Lung microvascular endothelial cell (primary cell): Measurements from ENCODE around the gene NT5M. TPM values are rescaled to one million over a fixed set of nuclear protein-coding genes. Genes with fewer than 3 reads are reported as not detected.
"Not testable (repeated sequence)": the region's sequence is repeated elsewhere in the genome, so short reads cannot be mapped to it uniquely, and the experiment has no call there.

Source experiments
- DNase-seq, 2 donors: peaks; one replicate each; pipeline versions ENCODE4 v3.0.0 to v3.0.0-alpha.2; 2010; ENCODE audit warnings: low read depth in 2 of 2
- total RNA-seq: library from RNA; depleted of rRNA; stranded (reverse); fragments of >200 nt; gene quantifications from 2 replicates; pipeline ENCODE4 v1.2.1, GENCODE V29; 2014

The NT5M gene
- 1.1 and 1.8 TPM in 2 replicates for total RNA-seq

DNA sequence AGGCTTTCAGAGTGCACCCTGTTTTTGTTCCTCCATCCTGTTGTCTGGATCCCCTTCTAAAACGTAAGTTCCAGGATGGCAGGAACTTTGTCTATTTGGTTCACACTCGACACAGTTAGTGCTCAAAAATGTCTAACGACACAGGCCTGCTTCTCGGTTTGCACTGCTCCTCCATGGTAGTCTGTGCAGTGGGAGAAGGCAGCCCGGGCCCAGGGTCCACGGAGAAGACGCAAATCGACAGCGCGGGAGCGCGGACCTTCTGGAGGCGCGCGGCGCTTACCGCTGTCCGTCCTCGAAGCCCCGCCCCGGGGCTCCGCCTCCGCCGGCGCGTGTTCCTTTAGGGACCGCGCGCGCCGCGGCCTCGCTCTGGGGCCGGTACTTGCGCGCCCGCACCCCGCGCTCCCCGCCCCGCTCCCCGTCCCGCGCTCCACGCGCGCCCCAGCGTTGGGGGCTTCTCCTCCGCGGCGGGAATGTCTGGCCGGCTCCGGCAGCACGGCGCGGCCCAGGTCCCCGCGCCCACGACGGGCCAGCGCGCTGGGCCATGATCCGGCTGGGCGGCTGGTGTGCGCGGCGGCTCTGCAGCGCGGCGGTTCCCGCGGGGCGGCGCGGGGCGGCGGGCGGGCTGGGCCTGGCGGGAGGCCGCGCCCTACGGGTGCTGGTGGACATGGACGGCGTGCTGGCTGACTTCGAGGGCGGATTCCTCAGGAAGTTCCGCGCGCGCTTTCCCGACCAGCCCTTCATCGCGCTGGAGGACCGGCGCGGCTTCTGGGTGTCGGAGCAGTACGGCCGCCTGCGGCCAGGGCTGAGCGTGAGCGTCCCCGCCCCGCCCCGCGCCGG, at the start of gene NT5M:
NT5M (plus strand) TSS at position 364 of the 837 bp plus-strand sequence; CDS start at position 542, 178 bp downstream.
- DNase-seq, result peak; percentile 70 to 72

DNA sequence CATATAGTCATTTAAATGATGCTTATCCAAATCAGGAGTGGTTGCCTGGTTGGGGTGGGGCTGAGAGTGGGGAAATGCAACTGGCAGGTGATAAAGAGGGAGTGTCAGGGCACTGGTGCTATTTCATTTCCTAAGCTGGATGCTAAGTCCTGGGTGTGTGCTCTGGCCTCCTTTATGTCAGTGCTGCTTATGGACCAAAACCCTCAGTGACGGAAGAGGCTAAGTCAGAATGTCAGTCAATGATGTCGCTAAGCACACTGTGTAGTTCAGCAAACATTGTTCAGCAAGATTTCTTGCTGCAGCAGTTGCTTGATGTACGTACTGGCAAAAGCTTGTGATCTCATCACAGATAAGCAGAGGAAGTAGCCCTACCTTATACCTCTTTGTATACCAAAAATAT, 49.8 kb upstream of the NT5M start:
- no peak for DNase-seq

DNA sequence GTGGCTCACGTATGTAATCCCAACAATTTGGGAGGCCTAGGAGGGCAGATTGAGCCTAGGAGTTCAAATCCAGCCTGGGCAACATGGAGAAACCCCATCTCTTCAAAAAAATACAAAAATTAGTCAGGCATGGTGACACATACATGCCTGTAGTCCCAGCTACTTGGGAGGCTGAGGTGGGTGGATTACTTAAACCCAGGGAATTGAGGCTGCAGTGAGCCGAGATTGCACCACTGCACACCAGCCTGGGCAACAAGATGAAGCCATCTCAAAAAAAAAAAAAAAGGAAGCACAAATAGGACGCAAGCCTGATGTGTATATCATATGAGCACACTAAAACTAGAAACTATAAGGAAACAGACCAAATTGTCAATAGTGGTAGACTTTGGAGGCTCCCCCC, 49.1 kb upstream of the NT5M start:
- no peak for DNase-seq

- DNase-seq, result not testable (repeated sequence)
Measured at GRCh38 chr17:17255689-17256088, 47.5 kb upstream of the NT5M start.

- DNase-seq, result no peak
Measured at GRCh38 chr17:17256316-17256715, 46.9 kb upstream of the NT5M start.

GRCh38 chr17:17258011-17258410, 45.2 kb upstream of the NT5M start:
- no peak for DNase-seq

DNA sequence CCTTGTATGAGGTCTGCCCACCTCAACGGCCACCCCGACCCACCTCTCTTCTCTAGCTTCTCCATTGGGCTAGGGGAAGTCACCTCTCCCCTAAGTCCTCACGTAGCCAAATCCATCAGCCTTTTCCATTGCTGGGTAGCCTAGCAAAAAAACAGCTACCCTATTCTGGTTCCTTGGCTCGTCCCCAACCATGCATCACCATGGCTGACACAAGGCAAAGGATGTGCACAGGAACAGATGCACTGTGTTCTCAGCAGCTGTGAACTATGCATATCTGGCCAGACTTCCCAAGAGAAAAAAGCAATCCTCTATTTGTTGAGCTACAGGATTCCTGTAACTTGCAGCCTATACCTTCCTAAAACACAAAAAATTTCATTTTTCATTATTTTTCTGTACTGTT, 44.2 kb upstream of the NT5M start:
- DNase-seq, result no peak

GRCh38 chr17:17264430-17264829, 38.7 kb upstream of the NT5M start:
- DNase-seq, result no peak

DNA sequence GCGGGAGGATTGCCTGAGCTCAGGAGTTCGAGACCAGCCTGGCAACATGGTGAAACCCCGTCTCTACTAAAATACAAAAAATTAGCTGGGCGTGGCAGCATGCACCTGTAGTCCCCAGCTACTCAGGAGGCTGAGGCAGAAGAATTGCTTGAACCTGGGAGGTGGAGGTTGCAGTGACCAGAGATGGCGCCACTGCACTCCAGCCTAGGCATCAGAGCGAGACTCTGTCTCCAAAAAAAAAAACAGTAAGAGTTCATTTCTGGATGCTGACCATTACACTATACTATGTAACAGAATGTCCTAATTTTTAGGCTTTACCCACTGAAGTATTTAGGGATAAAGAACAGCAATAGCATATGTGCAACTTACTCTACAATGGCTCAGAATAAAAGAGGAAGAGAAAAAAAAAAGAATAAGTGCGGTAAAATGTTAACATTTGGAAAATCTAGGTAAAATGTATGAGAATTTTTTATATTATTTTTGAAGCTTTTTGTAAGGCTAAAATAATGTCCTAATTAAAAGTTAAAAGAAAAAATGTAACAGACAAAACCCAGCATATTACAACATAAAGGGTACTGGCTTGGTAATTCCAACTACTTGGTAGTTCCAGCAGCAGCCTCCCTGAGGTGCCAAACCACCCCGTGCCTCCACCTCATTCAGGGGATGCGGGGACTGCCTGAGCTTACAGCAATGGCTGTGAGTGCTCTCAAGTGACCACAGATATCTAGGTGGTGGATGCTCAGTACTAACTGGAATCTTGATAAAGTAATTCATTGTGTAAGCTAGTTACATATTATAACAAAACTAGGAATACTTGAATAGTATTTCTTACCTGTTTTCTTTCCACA, 33.0 kb upstream of the NT5M start:
- peak; percentile 16 to 17 for DNase-seq

GRCh38 chr17:17275971-17276370, 27.2 kb upstream of the NT5M start:
- DNase-seq, result no peak

DNA sequence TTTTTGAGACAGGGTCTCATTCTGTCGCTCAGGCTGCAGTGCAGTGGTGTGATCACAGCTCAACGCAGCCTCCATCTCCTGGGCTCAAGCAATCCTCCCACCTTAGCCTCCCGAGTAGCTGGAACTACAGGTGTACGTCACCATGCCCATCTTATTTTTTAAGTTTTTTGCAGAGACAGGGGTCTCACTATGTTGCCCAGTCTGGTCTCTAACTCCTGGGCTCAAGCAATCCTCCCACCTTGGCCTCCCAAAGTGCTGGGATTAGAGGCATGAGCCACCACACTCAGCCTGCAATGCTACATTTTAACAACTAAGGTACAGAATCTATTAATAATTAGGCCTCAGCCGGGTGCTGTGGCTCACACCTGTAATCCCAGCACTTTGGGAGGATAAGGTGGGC, 25.7 kb upstream of the NT5M start:
- DNase-seq, result not testable (repeated sequence)

- no peak for DNase-seq
Measured at GRCh38 chr17:17279316-17279715, 23.9 kb upstream of the NT5M start.

- peak; percentile 98 for DNase-seq
Measured at GRCh38 chr17:17280613-17281549, 22.3 kb upstream of the NT5M start, which contains the start of gene COPS3. COPS3 (minus strand) TSS chr17:17281246; CDS start chr17:17281186, 60 bp downstream.

- no peak for DNase-seq
Measured at GRCh38 chr17:17285951-17286350, 17.2 kb upstream of the NT5M start.

- DNase-seq, result no peak
Measured at GRCh38 chr17:17289086-17289485, 14.1 kb upstream of the NT5M start.

GRCh38 chr17:17289701-17290100, 13.5 kb upstream of the NT5M start:
- no peak for DNase-seq

DNA sequence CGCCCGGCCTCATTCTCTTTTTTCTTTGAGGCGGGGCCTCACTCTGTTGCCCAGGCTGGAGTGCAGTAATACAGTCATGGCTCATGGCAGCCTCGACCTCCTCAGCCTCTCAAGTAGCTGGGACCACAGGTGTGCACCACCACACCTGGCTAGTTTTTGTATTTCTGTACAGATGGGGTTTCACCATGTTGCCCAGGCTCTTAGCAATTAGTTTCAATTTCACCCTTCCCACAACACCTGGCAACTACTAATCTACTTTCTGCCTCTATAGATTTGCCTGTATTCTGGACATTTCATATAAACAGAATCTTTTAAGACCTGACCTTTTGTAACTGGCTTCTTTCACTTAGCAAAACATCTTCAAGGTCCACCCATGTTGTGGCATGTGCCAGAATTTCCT, 8.0 kb upstream of the NT5M start:
- DNase-seq, result no peak

- no peak for DNase-seq
Measured at GRCh38 chr17:17297217-17297616, 6.0 kb upstream of the NT5M start.

DNA sequence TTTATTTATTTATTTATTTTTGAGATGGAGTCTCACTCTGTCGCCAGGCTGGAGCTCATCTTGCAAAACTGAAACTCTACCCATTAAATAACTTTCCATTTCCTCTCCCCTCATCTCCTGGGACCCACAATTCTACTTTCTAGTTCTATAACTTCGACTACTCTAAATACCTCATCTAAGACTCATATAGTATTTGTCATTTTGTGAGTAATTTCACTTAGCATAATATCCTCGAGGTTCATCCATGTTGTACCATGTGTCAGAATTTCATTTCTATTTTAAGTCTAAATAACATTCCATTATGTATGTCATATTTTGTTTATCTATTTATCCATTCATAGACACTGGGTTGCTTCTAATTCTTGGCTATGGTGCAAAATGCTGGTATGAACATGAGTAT, 5.1 kb upstream of the NT5M start:
- DNase-seq, result no peak

DNA sequence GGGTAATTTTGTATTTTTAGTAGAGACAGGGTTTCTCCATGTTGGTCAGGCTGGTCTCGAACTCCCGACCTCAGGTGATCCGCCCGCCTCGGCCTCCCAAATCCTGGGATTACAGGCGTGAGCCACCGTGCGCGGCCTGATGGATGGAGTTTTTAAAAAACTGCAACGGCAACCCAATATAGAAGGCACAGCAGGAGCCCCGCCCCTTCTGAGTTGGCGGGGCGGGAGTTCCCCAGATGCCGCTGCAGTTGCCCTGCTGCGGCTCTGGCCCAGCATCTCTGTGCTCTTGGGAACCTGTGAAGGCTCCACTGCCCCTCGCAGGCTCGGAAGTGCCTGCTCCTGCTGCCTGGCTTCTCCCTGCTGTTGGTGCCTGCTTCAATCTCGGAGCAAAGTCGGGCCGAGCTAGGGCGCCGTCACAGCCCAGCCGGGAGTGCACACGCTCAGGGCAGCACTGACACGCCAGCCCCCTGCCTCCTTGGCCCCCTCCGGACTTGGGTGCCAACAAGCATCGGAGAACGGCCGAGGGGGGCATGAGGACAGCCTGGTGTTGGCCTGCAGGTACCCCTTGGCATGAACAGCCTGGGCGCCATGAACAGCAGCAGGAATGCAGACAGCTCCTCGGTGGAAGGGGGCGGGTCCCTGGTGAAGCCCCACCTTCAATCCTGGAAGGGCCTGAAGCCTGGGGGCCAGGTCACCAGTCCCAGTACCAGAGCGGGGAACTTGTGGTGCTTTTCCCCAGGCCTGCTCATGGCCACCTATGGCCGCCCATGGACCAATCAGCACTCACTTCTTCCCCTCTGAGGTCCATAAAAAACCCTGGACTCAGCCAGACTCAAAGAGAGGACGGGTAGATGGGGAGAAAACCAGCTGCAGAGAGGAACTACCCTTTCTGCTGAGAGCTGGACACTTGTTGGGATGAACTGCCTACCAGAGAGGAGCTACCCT, 2.3 kb upstream of the NT5M start:
- peak; percentile 29 to 36 for DNase-seq
